Loucy (cell line): Measurements from ENCODE around the gene SNX27.

Experiments
- H2AFZ ChIP-seq: fragments of 200-600 bp; sonication (generic); 2 replicates; pipeline ENCODE4 v1.6.0; 2016; ENCODE audit warnings: antibody characterized with exemption, mild to moderate bottlenecking, low read length, moderate library complexity
- H3F3A ChIP-seq: fragments of 200-600 bp; 2 replicates; pipeline ENCODE4 v1.6.0; 2016; ENCODE audit warnings: antibody characterized with exemption, low read depth, mild to moderate bottlenecking
- H3K27me3 ChIP-seq: fragments of 200-600 bp; sonication (generic); 2 replicates; pipeline ENCODE4 v1.6.1; 2014; ENCODE audit warnings: low read length, mild to moderate bottlenecking; ENCODE audit not compliant: insufficient read depth, poor library complexity, severe bottlenecking
- H3K36me3 ChIP-seq: fragments of 200-600 bp; sonication (generic); 2 replicates; pipeline ENCODE4 v1.6.1; 2016; ENCODE audit warnings: low read length; ENCODE audit not compliant: insufficient read depth
- H3K4me1 ChIP-seq: fragments of 200-600 bp; sonication (generic); 2 replicates; pipeline ENCODE4 v1.5.1; 2014; ENCODE audit warnings: low read length, mild to moderate bottlenecking; ENCODE audit not compliant: insufficient read depth, poor library complexity, severe bottlenecking
- H3K4me2 ChIP-seq: fragments of 200-600 bp; sonication (generic); 2 replicates; pipeline ENCODE4 v1.6.0; 2014; ENCODE audit warnings: antibody characterized with exemption, low read length, low read depth, mild to moderate bottlenecking; ENCODE audit not compliant: poor library complexity, severe bottlenecking
- H3K4me3 ChIP-seq: fragments of 200-600 bp; sonication (generic); 2 replicates; pipeline ENCODE4 v1.5.1; 2014; ENCODE audit warnings: low read length, mild to moderate bottlenecking, mixed read lengths; ENCODE audit not compliant: poor library complexity, severe bottlenecking
- H3K79me2 ChIP-seq: fragments of 200-600 bp; sonication (generic); 2 replicates; pipeline ENCODE4 v1.6.1; 2014; ENCODE audit warnings: low read length; ENCODE audit not compliant: insufficient read depth
- H3K9ac ChIP-seq: fragments of 200-600 bp; sonication (generic); 2 replicates; pipeline ENCODE4 v1.6.0; 2014; ENCODE audit warnings: mild to moderate bottlenecking, low read depth, low read length, moderate library complexity; ENCODE audit not compliant: poor library complexity, severe bottlenecking
- H3K9me2 ChIP-seq: fragments of 200-600 bp; sonication (generic); replicated peaks from 2 replicates; pipeline ENCODE4 v1.6.1; 2016; ENCODE audit warnings: low read depth, low read length, mixed read lengths
- H3K9me3 ChIP-seq: fragments of 200-600 bp; sonication (generic); 2 replicates; pipeline ENCODE4 v1.6.1; 2014; ENCODE audit warnings: mild to moderate bottlenecking, antibody characterized with exemption, low read length, low read depth; ENCODE audit not compliant: insufficient read depth
- H4K20me1 ChIP-seq: fragments of 200-600 bp; sonication (generic); 2 replicates; pipeline ENCODE4 v1.6.0; 2014; ENCODE audit warnings: antibody characterized with exemption, low read length, mild to moderate bottlenecking; ENCODE audit not compliant: insufficient read depth, poor library complexity, severe bottlenecking
- CTCF ChIP-seq: fragments of 200-600 bp; sonication (generic); conservative IDR thresholded peaks from 2 replicates; pipeline ENCODE4 v1.5.1; 2014; ENCODE audit warnings: mild to moderate bottlenecking, antibody characterized with exemption, low read length
- EZH2phosphoT487 ChIP-seq: fragments of 200-600 bp; IDR thresholded peaks from 2 replicates; pipeline ENCODE4 v1.6.1; 2018; ENCODE audit warnings: antibody characterized with exemption, mild to moderate bottlenecking, moderate library complexity, borderline replicate concordance

Gene SNX27

DNA sequence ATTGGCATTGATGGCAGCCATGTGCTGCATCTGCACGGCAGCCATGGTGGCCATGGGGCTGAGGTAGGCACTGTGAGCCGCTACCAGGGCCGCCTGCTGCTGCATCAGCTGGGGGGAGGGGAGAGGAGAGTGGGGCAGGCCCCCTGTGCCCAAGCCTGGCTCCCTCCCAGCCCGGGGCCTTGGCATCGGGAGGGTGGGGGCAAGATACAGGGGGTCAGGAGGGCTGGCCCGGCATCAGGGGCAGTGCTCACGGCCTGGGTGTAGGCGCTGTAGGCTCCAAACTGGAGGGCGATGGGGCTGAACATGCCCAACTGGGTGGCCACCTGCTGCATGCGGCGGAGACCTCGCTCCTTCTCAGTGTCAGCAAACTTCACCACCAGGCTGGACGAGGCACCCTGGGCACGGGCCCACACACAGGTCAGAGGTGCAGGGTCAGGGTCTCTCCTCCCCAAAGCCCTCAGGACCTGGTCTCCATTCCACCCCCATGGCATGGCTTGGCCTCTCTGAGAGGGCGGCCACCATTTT, 95.8 kb downstream of the SNX27 start:
- no peaks in the 10 kb centered on the region for H3K79me2 ChIP-seq
- H2AFZ ChIP-seq: no peak overlapping the region
- H3K4me1 ChIP-seq: peaks cover 37% of the 10 kb centered on the region
- no peaks in the 10 kb centered on the region for H3K9me3 ChIP-seq
- H4K20me1 ChIP-seq: no peaks in the 10 kb centered on the region
- no peaks in the 10 kb centered on the region for H3K27me3 ChIP-seq
- H3K9me2 ChIP-seq: no peaks in the 10 kb centered on the region
- TF ChIP-seq EZH2phosphoT487 (no peak), CTCF (no peak)
- H3K4me2 ChIP-seq: no peak overlapping the region
- H3K4me3 ChIP-seq: no peak overlapping the region
- no peaks in the 10 kb centered on the region for H3K36me3 ChIP-seq
- no peaks in the 10 kb centered on the region for H3F3A ChIP-seq
- H3K9ac ChIP-seq: no peak overlapping the region

DNA sequence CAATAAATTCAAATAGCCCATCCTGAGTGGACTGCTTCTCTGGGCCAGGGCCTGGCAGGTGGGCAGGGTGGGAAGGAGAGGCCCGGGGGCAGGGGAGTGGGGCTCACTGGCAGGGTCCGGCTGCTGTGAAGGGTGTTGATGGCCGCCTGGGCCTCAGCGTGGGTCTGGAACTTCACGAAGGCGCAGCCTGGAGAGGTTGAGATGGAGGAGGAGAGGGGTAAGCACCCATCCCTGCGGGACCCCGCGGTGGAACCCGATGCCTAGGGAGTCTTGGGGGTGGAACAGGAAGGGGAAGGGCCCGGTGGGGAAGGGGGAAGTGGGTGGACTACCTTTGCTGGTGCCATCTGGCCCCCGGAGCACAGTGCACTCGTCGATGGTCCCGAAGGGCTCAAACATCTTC, 97.0 kb downstream of the SNX27 start:
- TF ChIP-seq EZH2phosphoT487: no peak
- no peak for TF ChIP-seq CTCF
- H3K79me2 ChIP-seq: no peaks in the 10 kb centered on the region
- H3K4me1 ChIP-seq: peaks cover 25% of the 10 kb centered on the region
- no peaks in the 10 kb centered on the region for H3F3A ChIP-seq
- H3K9me3 ChIP-seq: no peaks in the 10 kb centered on the region
- H3K9ac ChIP-seq: no peak overlapping the region
- no peak overlapping the region for H2AFZ ChIP-seq
- H3K9me2 ChIP-seq: no peaks in the 10 kb centered on the region
- H3K27me3 ChIP-seq: no peaks in the 10 kb centered on the region
- no peak overlapping the region for H3K4me3 ChIP-seq
- H3K4me2 ChIP-seq: no peak overlapping the region
- H3K36me3 ChIP-seq: no peaks in the 10 kb centered on the region
- no peaks in the 10 kb centered on the region for H4K20me1 ChIP-seq

DNA sequence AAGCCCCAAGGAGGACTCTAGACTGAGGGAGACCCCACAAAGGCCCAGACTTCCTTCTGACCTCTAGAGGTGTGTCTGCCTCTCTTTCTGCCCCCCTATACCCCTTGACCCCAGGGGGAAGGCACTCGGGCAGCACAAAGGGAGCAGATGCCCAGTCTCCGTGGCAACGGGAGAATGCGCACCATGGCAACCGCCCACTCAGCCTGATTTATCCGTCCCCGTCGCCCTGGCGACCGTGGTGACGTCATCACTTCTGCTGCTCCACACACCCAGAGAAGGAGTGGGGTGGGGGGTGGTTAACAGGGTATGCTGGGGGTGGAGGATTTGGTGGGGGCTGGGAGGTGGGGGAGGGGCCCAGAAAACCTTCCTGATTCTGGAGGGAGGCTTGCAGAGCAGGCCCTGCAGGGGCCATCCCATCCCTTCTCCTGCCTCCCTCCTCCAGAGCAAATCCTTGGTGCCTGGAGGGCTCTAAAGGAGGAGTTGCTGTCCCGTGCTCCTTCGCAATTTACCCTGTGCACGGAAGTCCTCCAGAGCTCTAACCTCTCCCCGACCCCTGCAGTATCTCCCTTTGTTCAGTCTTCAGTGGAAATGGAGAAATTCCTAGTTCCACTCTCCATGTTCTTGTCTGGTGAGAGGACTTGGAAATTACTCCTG, 98.5 kb downstream of the SNX27 start:
- Histone ChIP-seq H2AFZ (no peak overlapping the region), H3K9me3 (no peaks in the 10 kb centered on the region), H3K9ac (no peak overlapping the region), H3K4me2 (no peak overlapping the region), H3K79me2 (no peaks in the 10 kb centered on the region), H3K9me2 (no peaks in the 10 kb centered on the region), H3K27me3 (no peaks in the 10 kb centered on the region), H3K36me3 (no peaks in the 10 kb centered on the region), H3F3A (no peaks in the 10 kb centered on the region), H4K20me1 (no peaks in the 10 kb centered on the region), H3K4me3 (no peak overlapping the region), H3K4me1 (peaks cover 15% of the 10 kb centered on the region)
- no peak for TF ChIP-seq CTCF
